ENCODE measurements around the gene CNTROB. TPM values are rescaled to one million over a fixed set of nuclear protein-coding genes. Genes with fewer than 3 reads are reported as not detected.

The CNTROB gene
- total RNA-seq, 1 donor from 2014 or later: 62.7 TPM

DNA sequence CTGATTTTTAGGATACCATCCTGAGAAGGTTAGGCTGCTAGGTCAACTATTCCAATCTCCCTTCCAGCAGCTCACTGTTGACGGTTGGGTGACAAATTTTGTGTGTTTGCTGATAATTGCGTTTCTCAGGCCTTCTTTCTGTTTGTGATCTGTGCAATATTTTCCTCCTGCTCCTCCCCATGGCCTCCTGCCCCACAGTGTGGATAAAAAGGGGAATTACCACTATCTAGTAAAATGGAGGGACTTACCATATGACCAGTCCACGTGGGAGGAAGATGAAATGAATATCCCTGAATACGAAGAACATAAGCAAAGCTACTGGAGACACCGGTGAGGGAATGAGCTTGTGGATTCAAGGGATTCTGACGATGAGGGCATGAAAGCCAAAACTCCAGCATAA, 34.2 kb upstream of the CNTROB start:
- intact Hi-C loops (cut with DNase I): no loop called here
- TF ChIP-seq, protein P1, sequence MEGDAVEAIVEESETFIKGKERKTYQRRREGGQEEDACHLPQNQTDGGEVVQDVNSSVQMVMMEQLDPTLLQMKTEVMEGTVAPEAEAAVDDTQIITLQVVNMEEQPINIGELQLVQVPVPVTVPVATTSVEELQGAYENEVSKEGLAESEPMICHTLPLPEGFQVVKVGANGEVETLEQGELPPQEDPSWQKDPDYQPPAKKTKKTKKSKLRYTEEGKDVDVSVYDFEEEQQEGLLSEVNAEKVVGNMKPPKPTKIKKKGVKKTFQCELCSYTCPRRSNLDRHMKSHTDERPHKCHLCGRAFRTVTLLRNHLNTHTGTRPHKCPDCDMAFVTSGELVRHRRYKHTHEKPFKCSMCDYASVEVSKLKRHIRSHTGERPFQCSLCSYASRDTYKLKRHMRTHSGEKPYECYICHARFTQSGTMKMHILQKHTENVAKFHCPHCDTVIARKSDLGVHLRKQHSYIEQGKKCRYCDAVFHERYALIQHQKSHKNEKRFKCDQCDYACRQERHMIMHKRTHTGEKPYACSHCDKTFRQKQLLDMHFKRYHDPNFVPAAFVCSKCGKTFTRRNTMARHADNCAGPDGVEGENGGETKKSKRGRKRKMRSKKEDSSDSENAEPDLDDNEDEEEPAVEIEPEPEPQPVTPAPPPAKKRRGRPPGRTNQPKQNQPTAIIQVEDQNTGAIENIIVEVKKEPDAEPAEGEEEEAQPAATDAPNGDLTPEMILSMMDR (IDR thresholded peaks at IDR 0.05): peak; percentile 49
- H3K4me1 ChIP-seq: no peaks in the 10 kb centered on the region
- H3K36me3 ChIP-seq: peaks cover 97% of the 10 kb centered on the region
- H3K27me3 ChIP-seq: no peaks in the 10 kb centered on the region
- DNase-seq: peak; percentile 43
- no peaks in the 10 kb centered on the region for H3K9me3 ChIP-seq
- no peak overlapping the region for H3K27ac ChIP-seq
- H3K4me3 ChIP-seq: no peak overlapping the region
- peak; percentile 84 for ATAC-seq

DNA sequence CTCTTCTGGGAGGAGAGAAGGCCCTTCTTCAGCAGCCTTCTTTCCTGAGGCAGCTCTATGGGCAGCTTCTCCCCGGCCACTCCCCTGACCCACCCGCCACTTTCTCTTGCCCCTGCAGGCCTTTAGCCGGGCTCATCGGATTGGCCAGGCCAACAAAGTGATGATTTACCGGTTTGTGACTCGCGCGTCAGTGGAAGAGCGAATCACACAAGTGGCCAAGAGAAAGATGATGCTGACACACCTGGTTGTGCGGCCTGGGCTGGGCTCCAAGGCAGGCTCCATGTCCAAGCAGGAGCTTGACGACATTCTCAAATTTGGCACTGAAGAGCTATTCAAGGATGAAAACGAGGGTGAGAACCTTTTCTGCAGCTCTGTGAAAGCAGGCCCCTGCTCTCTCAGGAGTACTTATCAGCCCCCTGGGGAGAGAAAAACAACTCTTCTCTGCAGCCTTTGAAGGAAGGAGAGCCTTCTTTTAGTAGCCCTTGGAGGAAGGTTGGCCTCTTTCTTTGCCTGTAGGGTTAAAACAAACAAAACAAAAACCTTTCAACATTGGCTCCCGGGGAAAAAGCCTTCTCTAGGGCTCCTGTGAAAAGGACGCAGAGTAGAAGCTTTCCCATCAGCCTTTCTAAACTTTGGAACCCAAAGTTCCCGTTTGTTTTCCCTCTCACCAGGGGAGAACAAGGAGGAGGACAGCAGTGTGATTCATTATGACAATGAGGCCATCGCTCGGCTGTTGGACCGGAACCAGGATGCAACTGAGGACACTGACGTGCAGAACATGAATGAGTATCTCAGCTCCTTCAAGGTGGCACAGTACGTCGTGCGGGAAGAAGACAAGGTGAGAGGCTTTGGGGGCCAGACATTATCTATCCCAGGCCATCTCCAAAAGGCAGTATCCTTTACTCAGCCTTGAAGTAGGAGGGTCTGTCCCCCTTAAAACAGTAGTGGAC, 28.6 kb upstream of the CNTROB start:
- peaks cover 100% of the 10 kb centered on the region for H3K36me3 ChIP-seq
- intact Hi-C loops (cut with DNase I): no loop called here

DNA sequence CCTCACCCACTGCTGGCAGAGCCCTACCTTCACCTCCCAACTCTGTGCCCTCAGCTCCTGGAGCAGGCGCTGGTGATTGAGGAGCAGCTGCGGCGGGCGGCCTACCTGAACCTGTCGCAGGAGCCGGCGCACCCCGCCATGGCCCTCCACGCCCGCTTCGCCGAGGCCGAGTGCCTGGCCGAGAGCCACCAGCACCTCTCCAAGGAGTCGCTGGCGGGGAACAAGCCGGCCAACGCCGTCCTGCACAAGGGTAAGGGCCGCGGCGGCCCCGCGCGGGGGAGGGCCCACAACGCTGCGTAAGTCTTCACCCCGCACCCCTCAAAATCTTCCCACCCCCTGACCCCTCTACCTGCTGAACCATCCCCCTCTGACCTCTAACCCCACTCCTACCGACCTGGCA, 22.9 kb upstream of the CNTROB start:
- Histone ChIP-seq H3K4me1 (no peaks in the 10 kb centered on the region), H3K27ac (no peak overlapping the region), H3K9me3 (no peaks in the 10 kb centered on the region), H3K36me3 (peaks cover 83% of the 10 kb centered on the region), H3K27me3 (no peaks in the 10 kb centered on the region), H3K4me3 (no peak overlapping the region)
- TF ChIP-seq, protein P1 (IDR thresholded peaks at IDR 0.05): no peak
- no peak for DNase-seq
- intact Hi-C loops (cut with DNase I): no loop called here
- ATAC-seq: no peak

More for the DNA sequence above, 28.6 kb upstream of the CNTROB start:
- Histone ChIP-seq H3K9me3 (no peaks in the 10 kb centered on the region), H3K4me3 (no peak overlapping the region), H3K27me3 (no peaks in the 10 kb centered on the region), H3K27ac (no peak overlapping the region), H3K4me1 (no peaks in the 10 kb centered on the region)
- ATAC-seq (no peak), DNase-seq (no peak)
- TF ChIP-seq, protein P1 (IDR thresholded peaks at IDR 0.05): no peak

DNA sequence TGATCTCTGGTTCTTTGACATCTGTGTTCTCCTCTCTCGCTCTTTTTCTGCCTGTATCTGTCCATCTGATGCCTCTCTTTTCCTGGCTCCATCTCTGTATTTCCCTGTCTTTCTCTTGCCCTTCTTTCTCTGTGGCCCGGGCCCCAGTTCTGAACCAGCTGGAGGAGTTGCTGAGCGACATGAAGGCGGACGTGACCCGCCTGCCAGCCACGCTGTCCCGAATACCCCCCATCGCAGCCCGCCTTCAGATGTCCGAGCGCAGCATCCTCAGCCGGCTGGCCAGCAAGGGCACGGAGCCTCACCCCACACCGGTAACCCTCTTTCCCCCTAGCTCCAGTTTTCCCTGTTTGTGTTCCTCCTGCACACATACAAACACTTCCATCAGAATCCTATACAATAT, 21.7 kb upstream of the CNTROB start:
- intact Hi-C loops (cut with DNase I): loop anchor here (5.0 kb wide), 1 partner anchor 82 kb away; no protein-coding TSS in a partner anchor

DNA sequence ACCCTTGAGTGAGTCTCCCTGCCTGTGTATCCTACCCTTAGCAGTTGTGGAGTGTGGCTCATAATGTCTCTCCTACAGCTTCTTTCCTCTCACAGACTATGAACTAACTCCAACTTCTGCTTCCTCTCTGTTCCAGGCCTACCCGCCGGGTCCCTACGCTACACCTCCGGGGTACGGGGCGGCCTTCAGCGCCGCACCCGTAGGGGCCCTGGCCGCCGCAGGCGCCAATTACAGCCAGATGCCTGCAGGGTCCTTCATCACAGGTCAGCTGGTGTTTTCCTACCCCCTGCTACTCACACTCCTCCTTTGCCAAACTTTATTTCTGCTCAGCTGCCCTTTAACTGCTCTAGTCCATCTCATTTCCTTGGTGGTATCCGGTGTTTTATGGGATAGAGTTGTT, 21.3 kb upstream of the CNTROB start:
- no peak overlapping the region for H3K4me3 ChIP-seq
- no peaks in the 10 kb centered on the region for H3K27me3 ChIP-seq
- peaks cover 67% of the 10 kb centered on the region for H3K36me3 ChIP-seq
- intact Hi-C loops (cut with DNase I): loop anchor here (5.0 kb wide), 1 partner anchor 82 kb away; no protein-coding TSS in a partner anchor
- peaks cover 11% of the 10 kb centered on the region for H3K4me1 ChIP-seq
- DNase-seq (no peak), ATAC-seq (no peak)
- TF ChIP-seq, protein P1 (IDR thresholded peaks at IDR 0.05): no peak
- H3K9me3 ChIP-seq: no peaks in the 10 kb centered on the region
- no peak overlapping the region for H3K27ac ChIP-seq

More for the DNA sequence above, 21.7 kb upstream of the CNTROB start:
- Histone ChIP-seq H3K36me3 (peaks cover 72% of the 10 kb centered on the region), H3K4me3 (no peak overlapping the region), H3K27ac (no peak overlapping the region), H3K4me1 (peaks cover 11% of the 10 kb centered on the region), H3K27me3 (no peaks in the 10 kb centered on the region), H3K9me3 (no peaks in the 10 kb centered on the region)
- ATAC-seq (no peak), DNase-seq (no peak)
- TF ChIP-seq, protein P1 (IDR thresholded peaks at IDR 0.05): no peak
